IMR-90 (cell line): ENCODE data around the gene ATP5PB.

Experiments
- MAFK ChIP-seq: IDR thresholded peaks from 2 replicates; pipeline ENCODE4 v1.6.1; 2012; ENCODE audit warnings: low read depth, low read length, improper control_type of control experiment
- RCOR1 ChIP-seq: IDR thresholded peaks from 2 replicates; pipeline ENCODE4 v1.6.1; 2012; ENCODE audit warnings: mild to moderate bottlenecking, low read length, improper control_type of control experiment; ENCODE audit not compliant: insufficient replicate concordance

- TF ChIP-seq MAFK (no peak), RCOR1 (no peak)
These were observed 26.4 kb downstream of the ATP5PB start for GRCh38 chr1:111475701-111476100.
